RWPE1 (cell line): ENCODE data around the gene GPER1.
A peak's percentile ranks its signal among the peaks of the same experiment; 100 is the strongest.

Experiments used
- CTCF ChIA-PET: fragments of 350-600 bp; sonication (Branson Sonifier 250); formaldehyde crosslinking; extraction: SDS; loops from one replicate; lab custom pipeline; 2021; lab: Yijun Ruan, JAX
- POLR2A ChIA-PET: fragments of 400-600 bp; formaldehyde crosslinking; extraction: SDS; loops from one replicate; lab custom pipeline; 2020; ENCODE audit warnings: antibody characterized with exemption; ENCODE audit not compliant: low non-redundant PET; lab: Yijun Ruan, JAX
- DNase-seq: peaks from one replicate; pipeline ENCODE4 v3.0.0; 2012; ENCODE audit warnings: low spot score
- H3K27ac ChIP-seq: fragments of 450-650 bp; 2 replicates; pipeline ENCODE4 v1.5.1; 2017
- TF ChIP-seq, protein P1 (sequence below): fragments of 450-650 bp; conservative IDR thresholded peaks from 2 replicates; pipeline ENCODE4 v1.5.1; 2017; ENCODE audit warnings: low read depth, mild to moderate bottlenecking

Gene GPER1

DNA sequence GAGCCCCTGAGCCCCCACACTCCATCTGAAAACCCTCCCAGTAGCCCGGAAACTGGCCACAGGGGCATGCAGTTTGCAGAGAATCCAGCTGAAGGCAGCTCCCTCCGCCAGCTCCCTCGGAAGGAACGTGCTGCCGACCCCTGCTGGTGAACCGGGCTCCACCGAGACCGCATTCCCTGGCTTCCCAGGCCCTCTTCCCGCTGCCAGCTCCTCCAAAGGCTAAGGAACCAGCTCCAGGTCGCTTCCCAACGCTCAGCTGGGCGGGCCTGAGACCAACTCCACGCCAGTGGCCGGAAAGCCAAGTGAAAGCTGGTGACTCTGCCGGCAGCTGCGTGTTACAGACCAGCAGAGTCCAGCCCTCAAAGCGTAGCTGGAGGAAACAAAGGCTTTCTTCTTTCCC lies 35.8 kb downstream of the GPER1 start:
- DNase-seq: no peak
- POLR2A ChIA-PET: no interaction called here
- CTCF ChIA-PET: interaction anchor here (1.2 kb wide), 1 partner anchor 131 kb away, joined by 5 read pairs; no protein-coding TSS in a partner anchor
- TF ChIP-seq, protein P1, sequence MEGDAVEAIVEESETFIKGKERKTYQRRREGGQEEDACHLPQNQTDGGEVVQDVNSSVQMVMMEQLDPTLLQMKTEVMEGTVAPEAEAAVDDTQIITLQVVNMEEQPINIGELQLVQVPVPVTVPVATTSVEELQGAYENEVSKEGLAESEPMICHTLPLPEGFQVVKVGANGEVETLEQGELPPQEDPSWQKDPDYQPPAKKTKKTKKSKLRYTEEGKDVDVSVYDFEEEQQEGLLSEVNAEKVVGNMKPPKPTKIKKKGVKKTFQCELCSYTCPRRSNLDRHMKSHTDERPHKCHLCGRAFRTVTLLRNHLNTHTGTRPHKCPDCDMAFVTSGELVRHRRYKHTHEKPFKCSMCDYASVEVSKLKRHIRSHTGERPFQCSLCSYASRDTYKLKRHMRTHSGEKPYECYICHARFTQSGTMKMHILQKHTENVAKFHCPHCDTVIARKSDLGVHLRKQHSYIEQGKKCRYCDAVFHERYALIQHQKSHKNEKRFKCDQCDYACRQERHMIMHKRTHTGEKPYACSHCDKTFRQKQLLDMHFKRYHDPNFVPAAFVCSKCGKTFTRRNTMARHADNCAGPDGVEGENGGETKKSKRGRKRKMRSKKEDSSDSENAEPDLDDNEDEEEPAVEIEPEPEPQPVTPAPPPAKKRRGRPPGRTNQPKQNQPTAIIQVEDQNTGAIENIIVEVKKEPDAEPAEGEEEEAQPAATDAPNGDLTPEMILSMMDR: no peak
- H3K27ac ChIP-seq: peak overlapping the region; percentile 61

DNA sequence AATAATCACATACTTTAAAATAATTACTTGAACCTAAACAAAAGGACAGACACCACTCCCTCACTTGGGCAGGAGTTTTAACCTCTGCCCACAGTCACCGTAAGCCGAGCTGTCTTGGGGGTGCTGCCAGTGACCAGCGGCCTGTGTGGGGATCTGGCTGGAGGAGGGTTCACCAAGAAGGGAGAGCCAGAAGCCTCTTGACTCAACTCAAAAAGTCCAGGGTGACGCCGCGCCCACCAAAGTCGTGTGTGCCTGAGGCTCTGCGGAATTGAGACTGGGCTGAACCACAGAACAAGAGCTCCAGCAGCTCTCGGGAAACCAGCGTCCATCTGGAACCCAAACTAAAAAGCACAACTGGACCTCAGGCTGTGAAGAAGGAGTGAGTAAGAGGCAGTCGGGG lies 36.3 kb downstream of the GPER1 start:
- TF ChIP-seq, protein P1: no peak
- DNase-seq: no peak
- CTCF ChIA-PET: interaction anchor here (1.1 to 1.2 kb wide), 2 partner anchors 38 to 131 kb away, joined by 5 read pairs; no protein-coding TSS in a partner anchor
- POLR2A ChIA-PET: no interaction called here
- H3K27ac ChIP-seq: peak overlapping the region; percentile 61

DNA sequence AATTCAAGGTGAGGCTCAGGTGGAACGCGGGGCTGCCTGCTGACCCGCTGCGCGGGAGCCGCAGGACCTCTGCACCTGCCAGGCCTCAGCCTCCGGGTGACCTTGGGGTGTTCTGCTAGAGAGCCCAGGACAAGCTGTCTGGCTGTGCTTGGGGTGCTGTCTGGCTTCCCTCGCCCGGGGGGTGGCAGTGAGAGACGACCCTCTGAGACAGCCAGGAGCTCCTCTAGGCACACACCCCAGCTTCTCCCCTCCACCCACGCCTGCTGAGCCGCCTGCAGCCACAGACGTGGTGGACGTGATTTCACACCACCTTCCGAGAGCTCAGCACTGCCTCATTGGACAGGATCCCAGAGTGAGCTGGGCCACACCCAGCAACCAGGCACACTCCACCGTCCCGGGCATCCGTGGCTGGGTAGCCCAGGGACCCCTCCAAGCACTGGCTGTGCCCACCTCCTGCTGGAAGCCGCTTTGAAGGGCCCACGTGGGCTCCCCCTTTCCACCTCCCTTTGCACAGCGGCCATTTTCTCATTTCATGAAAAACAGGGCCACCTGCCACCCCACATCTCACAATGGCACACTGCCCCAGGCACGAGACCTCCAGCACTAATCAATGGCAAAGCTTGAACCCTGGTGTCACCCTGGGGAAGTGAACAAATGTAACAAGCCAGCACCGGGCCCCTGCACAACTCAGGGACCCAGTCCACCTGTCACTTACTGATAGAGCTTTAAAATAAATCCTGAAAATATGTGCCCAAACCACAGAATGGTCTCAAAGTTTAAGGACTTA lies 37.1 kb downstream of the GPER1 start:
- ChIA-PET CTCF (interaction anchor here (0.7 to 1.1 kb wide), 4 partner anchors 39 to 132 kb away, joined by 3 to 5 read pairs (median 4); no protein-coding TSS in a partner anchor), POLR2A (no interaction called here)
- H3K27ac ChIP-seq: peak overlapping the region; percentile 61
- peak; percentile 5 for DNase-seq
- TF ChIP-seq, protein P1: no peak

DNA sequence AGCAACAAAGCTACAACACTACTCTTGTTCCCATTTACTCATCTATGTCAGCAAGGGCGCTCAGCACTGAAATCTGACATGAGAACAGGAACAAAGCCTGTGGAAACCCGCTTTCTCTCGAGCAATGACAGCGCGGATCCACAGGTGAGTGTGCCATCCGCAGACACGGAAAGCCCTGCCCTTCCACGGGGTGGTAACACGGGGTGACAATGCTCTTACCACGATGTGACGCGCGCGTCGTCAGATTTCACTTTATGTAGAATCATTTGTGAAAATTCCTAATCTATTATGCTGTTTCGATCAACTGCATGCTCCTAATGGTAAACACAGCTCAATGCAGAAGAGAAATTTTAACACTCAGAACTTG lies 37.7 kb downstream of the GPER1 start:
- POLR2A ChIA-PET: interaction anchor here (0.7 kb wide), 1 partner anchor 225 kb away, joined by 5 read pairs; no protein-coding TSS in a partner anchor
- CTCF ChIA-PET: interaction anchor here (0.6 to 1.1 kb wide), 4 partner anchors 46 to 133 kb away, joined by 3 to 5 read pairs (median 4); no protein-coding TSS in a partner anchor
- no peak for DNase-seq
- H3K27ac ChIP-seq: peak overlapping the region; percentile 61
- TF ChIP-seq, protein P1: no peak

DNA sequence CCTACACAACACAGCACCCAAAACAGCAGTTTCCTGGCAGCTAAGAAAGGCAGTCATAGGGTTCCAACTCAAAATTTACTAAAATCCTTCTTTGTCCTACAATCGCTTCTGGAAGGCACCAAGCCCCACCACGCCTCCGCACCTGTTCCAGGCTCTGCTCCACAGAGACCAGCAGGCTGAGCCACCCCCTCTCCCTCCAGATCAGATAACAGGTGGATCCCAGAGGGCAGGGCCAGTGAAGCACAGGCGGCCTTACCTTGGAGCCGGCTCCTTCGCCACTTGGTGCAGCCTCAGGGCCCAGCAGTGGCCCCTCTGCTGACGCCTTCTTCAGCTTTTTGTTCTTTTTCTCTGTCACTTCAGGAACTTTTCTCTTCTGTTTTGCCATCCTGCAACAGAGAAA lies 39.1 kb downstream of the GPER1 start:
- no peak for DNase-seq
- peak overlapping the region; percentile 16; the same call in 1 of the 2 replicates for H3K27ac ChIP-seq
- CTCF ChIA-PET: no interaction called here
- POLR2A ChIA-PET: no interaction called here
- TF ChIP-seq, protein P1: no peak

DNA sequence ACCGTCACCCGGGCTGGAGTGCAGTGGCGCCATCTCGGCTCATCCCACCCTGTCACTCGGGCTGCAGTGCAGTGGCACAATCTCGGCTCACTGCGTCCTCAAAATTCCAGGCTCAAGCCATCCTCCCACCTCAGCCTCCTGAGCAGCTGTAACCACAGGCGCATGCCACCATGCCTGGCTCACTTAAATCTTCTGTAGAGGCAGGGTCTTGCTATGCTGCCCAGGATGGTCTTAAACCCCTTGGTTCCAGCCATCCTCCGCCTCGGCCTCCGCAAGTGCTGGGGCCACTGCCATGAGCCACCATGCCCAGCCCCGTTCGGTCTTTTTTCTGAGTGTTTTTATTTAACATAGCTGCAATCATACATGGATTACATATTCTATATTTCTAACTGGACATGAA lies 41.5 kb downstream of the GPER1 start:
- TF ChIP-seq, protein P1: no peak
- CTCF ChIA-PET: interaction anchor here (0.8 kb wide), 1 partner anchor 137 kb away, joined by 3 read pairs; no protein-coding TSS in a partner anchor
- POLR2A ChIA-PET: no interaction called here
- no peak for DNase-seq
- H3K27ac ChIP-seq: no peak overlapping the region
